Stimulated activated CD4-positive, alpha-beta T cell treated with anti-CD3 and anti-CD28 coated beads, Interleukin-2, amount 100 ng/mL, for 24 hours (primary cell): ENCODE data around the gene GSPT2.
"Not testable (repeated sequence)": the region's sequence is repeated elsewhere in the genome, so short reads cannot be mapped to it uniquely, and the experiment has no call there.

ENCODE experiments used
- DNase-seq, 2 donors: peaks; one replicate each; pipeline ENCODE4 v3.0.0-alpha.2; 2020

The GSPT2 gene

DNA sequence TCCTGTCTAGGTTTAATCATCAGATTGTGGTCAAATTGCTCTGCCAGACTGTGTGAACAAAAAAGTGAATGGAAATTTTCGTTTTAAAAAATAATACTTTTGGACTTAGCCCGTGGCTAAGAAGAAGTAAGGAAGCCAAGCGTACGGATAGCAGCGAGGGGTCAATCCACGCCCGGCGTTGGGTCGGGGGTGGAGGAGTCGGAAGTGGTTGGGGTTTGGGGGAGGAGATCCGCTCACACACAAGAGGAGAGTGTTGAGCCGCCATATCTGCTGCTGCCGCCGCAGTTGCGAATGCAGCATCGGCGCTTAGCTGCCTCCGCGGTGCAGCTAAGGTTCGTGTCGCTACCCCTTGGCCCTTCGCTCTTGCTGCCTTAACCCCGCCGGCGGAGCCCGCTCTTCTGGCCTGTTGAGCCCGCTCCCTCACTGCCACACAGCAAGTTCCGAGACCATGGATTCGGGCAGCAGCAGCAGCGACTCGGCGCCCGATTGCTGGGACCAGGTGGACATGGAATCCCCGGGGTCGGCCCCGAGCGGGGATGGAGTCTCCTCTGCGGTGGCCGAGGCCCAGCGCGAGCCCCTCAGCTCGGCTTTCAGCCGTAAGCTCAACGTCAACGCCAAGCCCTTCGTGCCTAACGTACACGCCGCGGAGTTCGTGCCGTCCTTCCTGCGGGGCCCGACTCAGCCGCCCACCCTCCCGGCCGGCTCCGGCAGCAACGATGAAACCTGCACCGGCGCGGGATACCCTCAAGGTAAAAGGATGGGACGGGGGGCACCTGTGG is at the start of gene GSPT2:
Gene GSPT2, plus strand, starts transcription at position 264 of the 779 bp plus-strand sequence. Its CDS starts 185 bp downstream, at position 449.
- DNase-seq = peak; percentile 57 to 64

DNA sequence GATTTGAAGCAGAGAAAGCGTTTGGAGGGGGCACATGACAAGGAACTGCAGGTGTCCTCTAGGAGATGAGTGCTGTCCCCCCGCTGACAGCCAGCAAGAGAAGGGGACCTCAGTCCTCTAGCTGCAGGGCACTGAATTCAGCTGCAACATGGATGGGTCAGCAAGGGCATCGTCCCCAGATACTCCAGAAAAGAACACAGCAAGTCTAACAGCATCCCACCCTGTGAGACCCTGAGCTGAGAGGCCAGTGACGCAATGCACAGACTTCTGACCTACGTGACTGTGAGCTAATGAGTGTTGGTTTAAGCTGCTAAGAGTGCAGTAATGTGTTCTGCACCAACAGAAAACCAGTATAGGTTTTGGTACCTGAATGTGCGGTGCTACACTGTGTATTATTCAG is 49.0 kb upstream of the GSPT2 start:
- DNase-seq = no peak

GRCh38 chrX:51697397-51697796 is 45.8 kb upstream of the GSPT2 start:
- no peak for DNase-seq

GRCh38 chrX:51710277-51711164 is 32.7 kb upstream of the GSPT2 start, which contains the start of gene CENPVL1:
Gene CENPVL1 (plus strand): TSS chrX:51710512. CDS start chrX:51710512, 0 bp downstream.
- not testable (repeated sequence) for DNase-seq

- DNase-seq = not testable (repeated sequence)
Measured at GRCh38 chrX:51712943-51713647, 30.1 kb upstream of the GSPT2 start.

GRCh38 chrX:51728202-51728601 is 15.0 kb upstream of the GSPT2 start:
- DNase-seq = no peak

- DNase-seq = no peak
Measured at GRCh38 chrX:51737091-51737490, 6.2 kb upstream of the GSPT2 start.

DNA sequence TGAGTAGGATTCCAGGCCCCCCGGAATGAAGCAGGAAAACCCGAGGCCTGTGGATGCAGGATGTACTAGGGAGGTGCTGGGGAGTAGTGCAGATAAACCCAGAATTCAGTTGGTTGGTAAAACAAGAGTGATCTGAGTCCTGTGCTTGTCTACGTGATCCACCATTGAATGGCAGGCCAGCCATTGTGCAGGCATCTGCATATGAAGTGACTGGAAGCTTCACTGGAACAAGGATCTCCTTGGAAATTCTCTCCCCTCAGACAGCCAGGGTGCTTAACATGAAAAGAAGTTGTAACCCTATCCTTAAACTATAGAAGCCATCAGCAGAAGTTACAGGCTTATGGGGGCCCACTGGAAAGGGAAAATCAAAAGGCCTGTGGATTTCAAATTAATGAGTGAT is 656 bp upstream of the GSPT2 start:
- no peak for DNase-seq

DNA sequence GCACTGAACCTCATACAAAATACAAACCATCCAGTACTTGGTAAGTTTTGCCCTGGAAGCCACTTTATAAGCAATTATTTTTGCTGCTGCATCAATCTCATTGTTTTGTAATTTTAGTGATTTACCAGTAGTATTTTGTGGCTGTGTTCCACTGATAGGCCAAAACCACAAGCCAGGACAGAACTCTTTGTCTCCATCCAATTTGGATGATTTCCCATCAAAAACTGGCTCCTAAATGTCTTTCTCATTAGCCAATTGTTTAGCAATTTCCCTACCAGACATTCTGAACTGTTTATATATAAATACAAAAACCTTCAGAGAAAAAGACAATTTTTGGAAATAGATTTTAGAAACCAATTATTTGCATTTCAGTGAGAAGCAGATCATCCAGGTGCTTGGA is 4.4 kb downstream of the GSPT2 start:
- no peak for DNase-seq

DNA sequence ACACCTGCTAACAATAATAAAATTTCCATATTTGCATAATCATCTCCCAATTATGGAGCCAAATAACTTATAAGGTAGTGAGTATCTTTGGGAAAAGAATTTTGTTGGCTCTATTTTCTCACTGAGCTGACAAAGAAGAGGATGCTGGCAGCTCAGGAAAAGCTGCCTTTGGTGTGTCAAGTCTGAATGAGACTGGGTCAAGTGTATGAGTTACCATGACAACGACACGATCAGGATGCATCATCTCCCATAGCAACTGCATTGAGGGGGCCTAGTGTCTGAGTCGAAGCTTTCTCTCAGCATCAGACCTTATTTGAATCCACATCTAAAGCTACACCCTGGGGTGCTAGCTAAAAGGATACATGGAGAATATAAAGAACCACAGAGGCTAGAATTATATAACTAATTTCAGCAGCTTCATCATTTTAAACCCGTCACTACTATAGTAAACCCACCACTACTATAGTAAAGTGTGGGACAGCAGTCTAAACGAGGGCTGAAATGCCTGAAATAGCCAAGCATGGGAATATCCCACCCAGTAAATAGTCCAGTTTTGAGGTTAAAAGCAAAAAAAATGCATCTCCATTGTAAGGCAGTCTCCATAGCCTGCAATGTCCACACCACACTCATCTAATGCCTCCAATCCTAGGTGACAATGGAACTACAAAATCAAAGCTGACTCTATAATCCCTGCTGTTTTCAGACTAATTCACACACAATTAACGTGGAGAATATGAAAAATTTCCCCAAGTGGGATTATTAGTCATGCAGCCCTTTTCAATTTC is 16.0 kb downstream of the GSPT2 start:
- DNase-seq = no peak

- no peak for DNase-seq
Measured at GRCh38 chrX:51760657-51761056, 17.4 kb downstream of the GSPT2 start.

- DNase-seq = no peak
Measured at GRCh38 chrX:51766546-51766945, 23.3 kb downstream of the GSPT2 start.

DNA sequence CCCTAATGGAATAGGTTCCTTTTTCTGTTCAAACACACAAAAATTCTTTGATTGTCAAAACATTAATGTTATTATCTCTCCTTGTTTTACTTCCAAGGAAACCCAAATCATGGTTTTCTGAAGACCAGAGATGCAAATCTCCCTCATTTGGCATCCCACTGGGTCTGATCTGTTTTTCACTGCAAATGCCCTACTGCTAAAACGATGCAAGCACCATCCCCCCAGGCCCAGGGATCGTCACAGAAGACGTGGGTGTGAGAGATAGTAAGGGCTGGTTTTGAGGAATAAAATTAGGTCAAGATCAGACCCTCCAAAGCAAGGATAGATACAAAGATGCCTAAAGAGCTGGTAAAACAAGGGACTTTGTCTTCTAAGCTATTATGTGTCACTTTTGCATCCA is 33.6 kb downstream of the GSPT2 start:
- DNase-seq = no peak

GRCh38 chrX:51779306-51779705 is 36.1 kb downstream of the GSPT2 start:
- DNase-seq = no peak

DNA sequence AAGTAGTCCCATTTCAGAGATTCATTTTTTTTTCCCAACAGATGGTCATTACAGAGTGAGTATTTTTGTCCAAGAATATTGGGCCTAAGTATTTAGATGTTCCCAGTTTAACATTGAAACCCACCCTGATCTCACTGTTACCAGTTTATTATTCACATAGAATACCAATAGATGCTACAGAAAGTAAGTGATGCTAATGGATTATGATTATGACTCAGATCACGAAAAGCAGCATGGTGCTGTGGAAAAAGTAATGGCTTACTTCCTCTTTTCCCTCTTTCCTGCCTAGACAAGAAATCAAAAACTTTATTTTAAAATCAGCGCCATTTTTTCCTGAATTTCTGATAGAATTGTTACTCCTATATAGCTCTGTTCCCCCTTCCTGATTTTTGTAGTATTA is 51.9 kb downstream of the GSPT2 start:
- DNase-seq = no peak
